Measurements from ENCODE around the gene ITPRIP. TPM values are rescaled to one million over a fixed set of nuclear protein-coding genes. Genes with fewer than 3 reads are reported as not detected.

The ITPRIP gene
- total RNA-seq, 1 donor from 2014 or later, result 29.3 TPM

GRCh38 chr10:104279550-104280259 is 58.6 kb downstream of the ITPRIP start:
- no peak for DNase-seq

GRCh38 chr10:104277785-104278184 is 60.5 kb downstream of the ITPRIP start:
- DNase-seq, result no peak

- DNase-seq, result no peak
Observed at GRCh38 chr10:104276192-104276591, 62.1 kb downstream of the ITPRIP start.

- peak; percentile 63 for DNase-seq
Observed at GRCh38 chr10:104274762-104275721, 63.2 kb downstream of the ITPRIP start.

GRCh38 chr10:104273899-104274575 is 64.2 kb downstream of the ITPRIP start:
- DNase-seq, result no peak

GRCh38 chr10:104273286-104273685 is 65.0 kb downstream of the ITPRIP start:
- no peak for DNase-seq

- DNase-seq, result peak; percentile 100
Observed at GRCh38 chr10:104268713-104269645, 69.3 kb downstream of the ITPRIP start, which contains the start of gene GSTO2. GSTO2 (plus strand) TSS chr10:104269184; CDS start chr10:104274916, 5,732 bp downstream.

- peak; percentile 41 for DNase-seq
Observed at GRCh38 chr10:104268405-104268712, 69.9 kb downstream of the ITPRIP start.

- no peak for DNase-seq
Observed at GRCh38 chr10:104267721-104268404, 70.4 kb downstream of the ITPRIP start.

- DNase-seq, result no peak
Observed at GRCh38 chr10:104264783-104265182, 73.5 kb downstream of the ITPRIP start.

GRCh38 chr10:104262055-104262454 is 76.2 kb downstream of the ITPRIP start:
- no peak for DNase-seq

- peak; percentile 78 for DNase-seq
Observed at GRCh38 chr10:104260775-104261115, 77.5 kb downstream of the ITPRIP start.

- DNase-seq, result peak; percentile 58
Observed at GRCh38 chr10:104259999-104260774, 78.1 kb downstream of the ITPRIP start.

Other genes starting within 250 kb of the ITPRIP start
- gene SFR1, start 216.3 kb downstream of the ITPRIP start, total RNA-seq, result 7.0 and 10.0 TPM in 2 replicates
- gene CFAP43, start 106.1 kb downstream of the ITPRIP start, total RNA-seq, result 0.23 TPM in 1 of 2 replicates, not detected in the other
- 147 and 348 TPM in 2 replicates for gene GSTO1, start 83.6 kb downstream of the ITPRIP start, total RNA-seq
- gene GSTO2, start 69.3 kb downstream of the ITPRIP start, total RNA-seq, result 0.51 and 0.85 TPM in 2 replicates
- gene CFAP58, start 15.4 kb upstream of the ITPRIP start, total RNA-seq, result 0.85 and 1.2 TPM in 2 replicates

Measured in dermis blood vessel endothelial cell (primary cell).